ENCODE results near the gene XIRP2.

The XIRP2 gene

DNA sequence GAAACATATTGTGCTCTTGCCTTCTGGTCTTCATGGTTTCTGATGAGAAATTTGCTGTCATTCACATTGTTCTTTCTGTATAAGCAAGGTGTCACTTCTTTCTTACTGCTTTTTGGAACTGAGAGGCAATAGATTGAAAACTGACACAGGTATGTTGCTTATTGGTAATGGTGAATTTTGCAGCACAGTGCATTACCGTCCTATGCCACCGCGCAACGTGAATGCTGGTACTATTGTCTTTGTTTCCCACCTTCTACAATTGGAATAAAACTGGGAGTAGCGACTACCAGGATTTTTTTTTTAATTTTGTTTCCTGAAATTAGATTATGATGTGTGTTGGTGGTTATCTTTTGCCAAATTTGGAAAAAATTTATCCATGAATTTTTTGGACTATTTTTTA, 11.4 kb downstream of the XIRP2 start:
- TF ChIP-seq, protein P1, sequence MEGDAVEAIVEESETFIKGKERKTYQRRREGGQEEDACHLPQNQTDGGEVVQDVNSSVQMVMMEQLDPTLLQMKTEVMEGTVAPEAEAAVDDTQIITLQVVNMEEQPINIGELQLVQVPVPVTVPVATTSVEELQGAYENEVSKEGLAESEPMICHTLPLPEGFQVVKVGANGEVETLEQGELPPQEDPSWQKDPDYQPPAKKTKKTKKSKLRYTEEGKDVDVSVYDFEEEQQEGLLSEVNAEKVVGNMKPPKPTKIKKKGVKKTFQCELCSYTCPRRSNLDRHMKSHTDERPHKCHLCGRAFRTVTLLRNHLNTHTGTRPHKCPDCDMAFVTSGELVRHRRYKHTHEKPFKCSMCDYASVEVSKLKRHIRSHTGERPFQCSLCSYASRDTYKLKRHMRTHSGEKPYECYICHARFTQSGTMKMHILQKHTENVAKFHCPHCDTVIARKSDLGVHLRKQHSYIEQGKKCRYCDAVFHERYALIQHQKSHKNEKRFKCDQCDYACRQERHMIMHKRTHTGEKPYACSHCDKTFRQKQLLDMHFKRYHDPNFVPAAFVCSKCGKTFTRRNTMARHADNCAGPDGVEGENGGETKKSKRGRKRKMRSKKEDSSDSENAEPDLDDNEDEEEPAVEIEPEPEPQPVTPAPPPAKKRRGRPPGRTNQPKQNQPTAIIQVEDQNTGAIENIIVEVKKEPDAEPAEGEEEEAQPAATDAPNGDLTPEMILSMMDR (IDR thresholded peaks at IDR 0.05; ENCODE audit: extremely low read depth, missing control alignments): no peak

DNA sequence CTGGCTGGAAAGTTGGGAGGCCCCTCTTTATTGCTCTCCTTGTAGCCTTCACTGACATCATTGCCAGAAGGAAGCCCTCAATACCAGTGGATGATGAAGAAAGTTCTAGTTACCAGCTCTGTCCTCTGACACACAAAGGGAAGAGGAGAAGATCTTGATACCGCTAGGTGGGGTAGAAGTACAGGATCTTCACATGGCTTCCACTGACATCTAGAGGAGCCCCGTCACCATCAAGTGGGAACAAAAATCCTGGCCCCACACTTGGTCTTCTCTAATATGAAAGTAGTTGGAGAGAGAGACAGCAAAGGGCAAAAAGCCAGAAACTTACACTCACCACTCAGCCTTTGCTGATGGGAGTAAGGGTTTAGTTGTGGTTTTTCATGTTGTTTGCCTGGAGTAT, 12.4 kb downstream of the XIRP2 start:
- DNase-seq (ENCODE audit: low spot score): no peak
- TF ChIP-seq, protein P1 (IDR thresholded peaks at IDR 0.05; ENCODE audit: extremely low read depth, missing control alignments): no peak

More for the DNA sequence above, 11.4 kb downstream of the XIRP2 start:
- DNase-seq (ENCODE audit: low spot score): no peak

DNA sequence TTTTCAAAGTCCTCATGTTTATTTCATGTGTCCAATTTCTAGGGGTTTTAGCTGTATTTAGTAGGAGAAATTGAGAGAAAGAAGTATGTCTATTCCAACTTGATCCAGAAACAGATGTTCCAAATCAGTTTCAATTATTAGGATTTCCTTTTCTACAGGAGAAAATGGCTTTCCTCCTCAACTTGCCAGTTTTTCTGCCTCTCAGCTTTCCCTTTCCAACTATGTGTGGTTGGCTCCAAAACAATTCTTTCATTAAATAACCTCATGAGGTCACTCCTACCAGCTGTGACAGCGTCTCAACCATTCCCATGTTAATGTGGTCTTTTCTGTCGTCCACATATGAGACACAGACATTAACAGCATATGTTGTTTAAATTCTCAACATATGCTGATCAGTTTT, 13.1 kb downstream of the XIRP2 start:
- no peak for DNase-seq (ENCODE audit: low spot score)
- TF ChIP-seq, protein P1 (IDR thresholded peaks at IDR 0.05; ENCODE audit: extremely low read depth, missing control alignments): no peak

DNA sequence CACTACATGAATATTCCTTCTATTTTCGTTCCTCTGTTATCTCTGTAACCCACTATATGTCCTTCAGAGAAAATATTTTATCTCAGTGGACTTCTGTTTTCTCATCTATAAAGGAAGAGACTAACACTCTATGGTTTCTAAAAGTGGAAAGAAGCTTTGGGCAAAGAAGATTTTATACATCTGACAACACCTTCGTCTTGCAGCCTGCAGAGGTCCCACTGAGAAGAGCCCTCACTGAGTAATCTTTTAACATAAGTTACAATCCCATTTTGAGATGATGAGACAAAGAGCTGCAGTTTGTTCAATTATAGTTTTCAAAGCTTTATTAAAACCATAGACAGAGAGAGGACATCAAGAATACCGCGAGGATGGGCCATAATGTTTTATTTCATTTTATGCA, 28.7 kb downstream of the XIRP2 start:
- TF ChIP-seq, protein P1 (IDR thresholded peaks at IDR 0.05; ENCODE audit: extremely low read depth, missing control alignments): no peak
- DNase-seq (ENCODE audit: low spot score): no peak

DNA sequence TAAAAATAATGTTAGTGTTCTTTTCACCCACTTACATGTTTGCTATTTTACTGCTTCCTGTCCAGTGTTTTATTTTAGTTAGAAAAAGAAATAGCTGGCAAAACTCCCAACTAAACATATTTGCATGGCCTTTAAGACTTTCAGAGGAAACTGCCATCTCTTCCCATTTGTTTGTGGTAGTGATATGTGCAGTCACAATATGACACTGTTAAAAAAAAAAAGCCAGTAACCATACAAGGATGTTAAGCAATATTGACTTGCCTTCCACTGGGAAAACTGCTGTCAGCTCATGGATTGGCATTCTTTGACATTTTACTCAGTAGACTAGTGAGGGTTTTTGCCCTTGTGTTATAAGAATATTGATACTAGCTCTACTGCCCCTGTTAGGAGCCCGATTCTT, 29.1 kb downstream of the XIRP2 start:
- TF ChIP-seq, protein P1 (IDR thresholded peaks at IDR 0.05; ENCODE audit: extremely low read depth, missing control alignments): no peak
- no peak for DNase-seq (ENCODE audit: low spot score)

DNA sequence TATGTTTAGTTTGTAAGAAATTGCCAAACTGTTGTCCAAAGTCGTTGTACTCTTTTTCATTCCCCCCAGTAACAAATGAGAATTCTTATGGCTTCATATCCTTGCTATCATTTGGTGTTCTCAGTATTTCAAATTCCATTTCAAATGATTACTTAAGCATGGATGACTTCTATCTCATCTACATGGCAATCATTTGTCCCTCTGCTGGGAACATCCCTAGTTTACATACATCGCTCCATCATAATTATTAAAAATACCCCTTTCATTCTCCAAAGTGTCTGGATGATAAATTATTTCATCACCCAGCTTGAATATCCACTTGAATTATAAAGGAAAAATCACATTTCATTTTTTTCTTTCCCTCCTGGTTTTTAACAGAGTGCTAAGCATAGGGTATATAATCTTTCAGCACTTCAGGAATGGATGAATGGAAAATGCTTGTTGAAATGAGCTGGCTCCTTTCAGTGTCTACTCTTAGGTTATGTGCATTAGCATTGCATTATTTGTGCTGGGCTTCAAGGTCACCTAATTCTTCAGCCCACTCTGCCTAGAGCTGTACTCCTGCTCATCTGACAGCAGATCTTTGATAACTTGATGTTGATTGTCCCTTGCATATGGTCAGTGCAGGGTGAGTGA, 33.1 kb downstream of the XIRP2 start:
- DNase-seq (ENCODE audit: low spot score): no peak
- TF ChIP-seq, protein P1 (IDR thresholded peaks at IDR 0.05; ENCODE audit: extremely low read depth, missing control alignments): no peak

DNA sequence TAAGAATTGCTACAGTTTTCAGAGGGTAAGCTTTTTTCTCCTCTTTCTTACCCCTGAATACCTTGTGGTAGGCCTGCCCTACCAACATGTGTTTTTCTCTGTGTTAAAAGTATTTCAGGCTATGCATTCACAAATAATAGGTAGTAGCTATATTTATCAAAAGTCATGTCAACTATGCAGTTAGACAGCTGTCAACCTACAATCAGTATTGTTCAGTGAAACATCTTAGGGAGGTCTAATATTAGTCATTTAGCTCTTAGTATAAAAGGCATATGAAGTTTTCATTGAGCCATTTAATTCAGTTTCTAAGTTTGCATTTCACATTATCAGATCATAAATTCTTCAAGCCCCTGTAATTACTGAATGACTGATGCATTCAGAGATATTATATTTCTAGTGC, 36.7 kb downstream of the XIRP2 start:
- DNase-seq (ENCODE audit: low spot score): no peak
- TF ChIP-seq, protein P1 (IDR thresholded peaks at IDR 0.05; ENCODE audit: extremely low read depth, missing control alignments): no peak

Data from GM20000 (cell line).